GM10248 (cell line): ENCODE measurements around the gene MPV17.
"Not testable (repeated sequence)": the region's sequence is repeated elsewhere in the genome, so short reads cannot be mapped to it uniquely, and the experiment has no call there.

Experiments used
- CTCF ChIA-PET: fragments of 300-600 bp; sonication (Branson Sonifier 250); formaldehyde crosslinking; extraction: SDS; loops from one replicate; lab custom pipeline; 2021; ENCODE audit warnings: antibody characterized with exemption; lab: Yijun Ruan, JAX
- POLR2A ChIA-PET: fragments of 350-650 bp; sonication (Branson Sonifier 250); formaldehyde crosslinking; extraction: SDS; loops from one replicate; lab custom pipeline; 2020; ENCODE audit warnings: antibody characterized with exemption; lab: Yijun Ruan, JAX
- DNase-seq: peaks from one replicate; pipeline ENCODE4 v3.0.0; 2012; ENCODE audit errors: extremely low spot score
- TF ChIP-seq, protein P1 (sequence below): IDR thresholded peaks from 2 replicates; pipeline ENCODE4 v1.5.1; 2012; ENCODE audit warnings: mild to moderate bottlenecking, low read depth; ENCODE audit errors: extremely low read depth, missing control alignments, control extremely low read depth

MPV17 gene

DNA sequence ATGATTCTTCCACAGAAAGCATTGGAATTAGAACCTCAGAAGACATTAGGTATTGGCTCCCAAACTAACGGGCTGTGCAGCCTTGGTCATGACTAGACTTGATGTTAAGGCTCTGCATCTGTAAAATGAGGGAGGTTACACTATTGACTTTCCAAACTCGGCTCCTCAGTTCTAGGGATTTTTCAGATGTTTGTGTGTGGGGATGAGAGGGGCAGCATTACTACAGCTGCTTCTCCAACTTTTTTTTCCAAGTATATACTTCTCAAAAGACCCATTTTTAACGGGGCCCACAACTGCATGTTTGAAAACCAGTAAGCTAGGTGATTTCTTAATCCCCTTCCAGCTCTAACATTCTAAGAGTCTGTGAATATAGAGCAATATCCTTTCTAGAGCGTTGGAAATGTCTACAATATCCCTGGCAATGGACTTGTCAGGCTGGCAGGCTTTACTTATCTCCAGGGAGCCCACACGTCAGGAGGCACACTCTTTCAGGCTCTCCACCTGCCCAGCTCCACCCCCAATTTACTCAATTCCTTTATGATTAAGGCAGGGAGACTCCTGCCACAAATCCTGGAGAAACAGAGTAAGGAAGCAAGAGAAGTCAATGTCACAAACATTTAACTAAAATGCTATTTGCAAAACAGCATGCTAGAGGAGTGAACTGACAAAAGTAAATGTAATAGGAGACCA, 844 bp upstream of the MPV17 start:
- TF ChIP-seq, protein P1, sequence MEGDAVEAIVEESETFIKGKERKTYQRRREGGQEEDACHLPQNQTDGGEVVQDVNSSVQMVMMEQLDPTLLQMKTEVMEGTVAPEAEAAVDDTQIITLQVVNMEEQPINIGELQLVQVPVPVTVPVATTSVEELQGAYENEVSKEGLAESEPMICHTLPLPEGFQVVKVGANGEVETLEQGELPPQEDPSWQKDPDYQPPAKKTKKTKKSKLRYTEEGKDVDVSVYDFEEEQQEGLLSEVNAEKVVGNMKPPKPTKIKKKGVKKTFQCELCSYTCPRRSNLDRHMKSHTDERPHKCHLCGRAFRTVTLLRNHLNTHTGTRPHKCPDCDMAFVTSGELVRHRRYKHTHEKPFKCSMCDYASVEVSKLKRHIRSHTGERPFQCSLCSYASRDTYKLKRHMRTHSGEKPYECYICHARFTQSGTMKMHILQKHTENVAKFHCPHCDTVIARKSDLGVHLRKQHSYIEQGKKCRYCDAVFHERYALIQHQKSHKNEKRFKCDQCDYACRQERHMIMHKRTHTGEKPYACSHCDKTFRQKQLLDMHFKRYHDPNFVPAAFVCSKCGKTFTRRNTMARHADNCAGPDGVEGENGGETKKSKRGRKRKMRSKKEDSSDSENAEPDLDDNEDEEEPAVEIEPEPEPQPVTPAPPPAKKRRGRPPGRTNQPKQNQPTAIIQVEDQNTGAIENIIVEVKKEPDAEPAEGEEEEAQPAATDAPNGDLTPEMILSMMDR = no peak
- POLR2A ChIA-PET = no interaction called here
- DNase-seq = no peak
- CTCF ChIA-PET = interaction anchor here (2.3 to 5.0 kb wide), 3 partner anchors 9 to 44 kb away, joined by 6 to 33 read pairs (median 9); no protein-coding TSS in a partner anchor

- TF ChIP-seq, protein P1 = no peak
- POLR2A ChIA-PET = interaction anchor here (1.1 kb wide), 1 partner anchor 271 kb away, joined by 3 read pairs; the partner anchor contains the start of gene AGBL5
- CTCF ChIA-PET = interaction anchor here (0.8 to 5.0 kb wide), 9 partner anchors 9 to 361 kb away, joined by 3 to 33 read pairs (median 4); no protein-coding TSS in a partner anchor
- DNase-seq = peak; percentile 50
Observed at GRCh38 chr2:27322301-27322765, 564 bp downstream of the MPV17 start.

DNA sequence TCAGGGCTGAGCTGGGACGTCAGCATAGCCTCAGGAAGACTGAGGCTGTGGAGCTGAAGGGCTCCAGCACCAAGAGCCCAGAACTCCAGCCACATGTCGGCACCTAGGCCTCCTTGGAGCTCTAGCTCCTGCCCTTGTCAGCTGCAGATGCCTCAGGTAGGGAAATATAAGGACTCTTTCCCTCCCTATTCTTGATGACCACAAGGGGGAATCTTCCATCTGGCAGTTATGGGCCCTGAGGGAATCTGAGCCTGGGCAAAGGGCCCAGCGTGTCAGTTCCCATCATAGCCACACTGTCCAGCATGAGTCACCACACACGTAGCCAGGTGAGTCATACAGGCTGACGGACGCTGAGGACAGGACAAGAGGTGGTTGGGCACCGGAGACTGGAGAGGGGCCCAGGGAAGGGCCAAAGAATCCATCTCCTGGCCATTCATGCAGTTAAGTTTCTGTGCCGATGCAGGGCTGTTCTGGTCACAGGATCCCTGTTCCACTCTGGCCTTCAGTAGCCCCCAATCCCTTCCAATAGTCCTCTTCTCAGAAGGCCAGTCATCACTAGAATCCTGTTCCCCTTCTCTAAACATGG, 1.8 kb downstream of the MPV17 start:
- ChIA-PET CTCF (interaction anchor here (1.2 to 5.0 kb wide), 4 partner anchors 10 to 70 kb away, joined by 3 to 33 read pairs (median 5); no protein-coding TSS in a partner anchor), POLR2A (no interaction called here)
- no peak for DNase-seq
- TF ChIP-seq, protein P1 = no peak

- POLR2A ChIA-PET = interaction anchor here (0.7 kb wide), 1 partner anchor 22 kb away, joined by 3 read pairs; no protein-coding TSS in a partner anchor
- CTCF ChIA-PET = interaction anchor here (1.2 to 2.9 kb wide), 4 partner anchors 9 to 69 kb away, joined by 3 to 29 read pairs (median 4); no protein-coding TSS in a partner anchor
Observed at GRCh38 chr2:27319839-27320238, 3.1 kb downstream of the MPV17 start.

DNA sequence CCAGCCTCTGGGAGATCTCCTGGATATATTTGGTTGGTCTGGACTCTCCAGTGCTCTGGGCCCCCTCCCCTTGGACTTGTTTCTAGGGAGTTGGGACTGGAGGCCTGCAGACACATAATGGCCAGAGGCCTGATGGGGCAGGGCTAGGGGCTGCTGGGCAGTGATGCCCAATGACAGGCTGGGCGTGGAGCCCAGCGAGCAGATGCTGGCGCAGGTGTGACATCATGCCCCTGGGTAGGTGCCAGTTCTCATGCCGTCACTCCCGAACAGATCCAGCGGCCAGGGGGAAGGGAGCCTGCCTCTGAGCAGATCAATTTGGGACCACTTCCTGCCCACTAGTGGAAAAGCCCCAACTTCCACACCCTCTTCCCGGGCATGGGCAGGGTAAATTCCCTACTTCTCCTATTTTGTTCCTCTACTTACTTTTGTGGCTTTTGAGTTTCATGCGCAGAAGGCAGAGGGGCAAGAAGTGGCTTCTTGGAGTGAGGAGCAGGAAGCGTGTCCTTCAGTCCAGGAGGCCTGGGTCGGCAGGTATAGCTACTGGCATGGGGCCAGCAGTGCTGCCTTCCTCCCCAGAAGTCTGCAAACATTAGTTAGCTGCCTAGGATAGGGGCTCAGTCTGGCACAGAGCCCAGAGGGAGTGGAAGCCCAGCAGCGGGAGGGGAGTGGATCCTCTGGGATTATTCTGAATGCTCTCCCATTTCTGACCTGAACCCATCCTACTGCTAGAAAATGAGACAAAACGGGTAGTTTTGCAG, 6.1 kb downstream of the MPV17 start:
- no peak for DNase-seq
- TF ChIP-seq, protein P1 = no peak
- CTCF ChIA-PET = interaction anchor here (0.8 to 2.9 kb wide), 5 partner anchors 10 to 367 kb away, joined by 3 to 29 read pairs (median 4); partner anchors contain the start of gene KHK
- POLR2A ChIA-PET = no interaction called here

More at GRCh38 chr2:27319839-27320238, 3.1 kb downstream of the MPV17 start:
- DNase-seq = not testable (repeated sequence)

DNA sequence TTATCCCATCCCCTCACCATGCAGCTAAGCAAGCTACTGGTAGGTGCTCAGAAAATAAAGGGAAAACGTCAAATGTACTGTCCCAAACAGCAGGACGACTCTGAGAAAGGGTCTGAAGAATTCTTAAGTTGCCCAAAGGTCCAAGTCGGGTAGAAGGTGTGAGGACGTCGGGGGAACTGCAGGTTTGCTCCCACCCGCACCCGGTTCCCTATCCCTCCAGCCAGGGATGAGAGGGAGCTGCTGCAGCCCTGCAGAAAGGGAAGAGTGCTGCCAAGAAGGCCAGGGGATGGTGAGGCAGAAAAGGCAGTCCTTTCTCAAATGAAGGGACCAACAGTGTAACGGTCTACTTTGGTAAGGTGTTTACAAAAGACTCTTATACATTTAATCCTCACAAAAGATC, 7.8 kb downstream of the MPV17 start:
- ChIA-PET CTCF (interaction anchor here (1.2 to 1.9 kb wide), 3 partner anchors 10 to 21 kb away, joined by 3 to 7 read pairs (median 4); no protein-coding TSS in a partner anchor), POLR2A (no interaction called here)
- TF ChIP-seq, protein P1 = no peak
- DNase-seq = no peak
